Measurements from ENCODE around the gene SH3GLB2.

The SH3GLB2 gene

DNA sequence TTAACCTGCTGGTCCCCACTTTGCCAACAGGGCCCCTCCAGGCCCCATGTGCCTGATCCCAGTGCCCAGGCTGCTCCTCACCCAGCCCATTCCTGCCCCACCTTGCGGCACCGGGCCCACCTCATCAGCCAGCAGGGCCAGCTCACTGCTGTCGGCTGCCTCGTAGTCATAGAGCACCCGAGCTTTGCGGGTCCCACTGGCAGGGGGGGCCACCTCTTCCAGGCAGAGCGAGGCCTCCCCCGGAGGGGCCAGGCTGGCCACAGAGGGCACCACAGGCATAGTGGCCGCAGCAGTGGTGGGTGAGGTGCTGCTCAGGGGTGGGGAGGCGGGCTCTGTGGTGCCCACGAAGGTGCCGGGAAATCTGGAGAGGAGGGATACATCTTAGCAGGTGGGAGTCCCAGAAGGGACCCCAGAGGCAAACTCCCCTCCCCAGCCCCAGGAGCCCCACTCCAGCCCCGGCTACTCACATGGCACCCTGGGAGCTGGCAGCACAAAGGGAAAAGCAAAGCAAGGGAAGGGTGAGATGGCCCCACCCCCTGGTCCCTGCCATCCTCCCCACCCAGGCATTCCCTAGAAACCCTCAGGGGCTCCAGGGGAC is 19.0 kb downstream of the SH3GLB2 start:
- Histone ChIP-seq H3K4me3 (ENCODE audit: low read depth, low read length) (no peak overlapping the region), H3K36me3 (replicated peaks) (peaks cover 41% of the 10 kb centered on the region), H3K27ac (no peak overlapping the region), H3K27me3 (replicated peaks) (no peaks in the 10 kb centered on the region)
- DNase-seq = no peak
- TF ChIP-seq, protein P1, sequence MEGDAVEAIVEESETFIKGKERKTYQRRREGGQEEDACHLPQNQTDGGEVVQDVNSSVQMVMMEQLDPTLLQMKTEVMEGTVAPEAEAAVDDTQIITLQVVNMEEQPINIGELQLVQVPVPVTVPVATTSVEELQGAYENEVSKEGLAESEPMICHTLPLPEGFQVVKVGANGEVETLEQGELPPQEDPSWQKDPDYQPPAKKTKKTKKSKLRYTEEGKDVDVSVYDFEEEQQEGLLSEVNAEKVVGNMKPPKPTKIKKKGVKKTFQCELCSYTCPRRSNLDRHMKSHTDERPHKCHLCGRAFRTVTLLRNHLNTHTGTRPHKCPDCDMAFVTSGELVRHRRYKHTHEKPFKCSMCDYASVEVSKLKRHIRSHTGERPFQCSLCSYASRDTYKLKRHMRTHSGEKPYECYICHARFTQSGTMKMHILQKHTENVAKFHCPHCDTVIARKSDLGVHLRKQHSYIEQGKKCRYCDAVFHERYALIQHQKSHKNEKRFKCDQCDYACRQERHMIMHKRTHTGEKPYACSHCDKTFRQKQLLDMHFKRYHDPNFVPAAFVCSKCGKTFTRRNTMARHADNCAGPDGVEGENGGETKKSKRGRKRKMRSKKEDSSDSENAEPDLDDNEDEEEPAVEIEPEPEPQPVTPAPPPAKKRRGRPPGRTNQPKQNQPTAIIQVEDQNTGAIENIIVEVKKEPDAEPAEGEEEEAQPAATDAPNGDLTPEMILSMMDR (IDR thresholded peaks at IDR 0.05; ENCODE audit: low read depth, low read length, missing control alignments) = no peak
- in situ Hi-C loops (cut with HindIII; ENCODE audit: low pct_ligation_motif_present, low sequenced_read_pairs) = no loop called here

DNA sequence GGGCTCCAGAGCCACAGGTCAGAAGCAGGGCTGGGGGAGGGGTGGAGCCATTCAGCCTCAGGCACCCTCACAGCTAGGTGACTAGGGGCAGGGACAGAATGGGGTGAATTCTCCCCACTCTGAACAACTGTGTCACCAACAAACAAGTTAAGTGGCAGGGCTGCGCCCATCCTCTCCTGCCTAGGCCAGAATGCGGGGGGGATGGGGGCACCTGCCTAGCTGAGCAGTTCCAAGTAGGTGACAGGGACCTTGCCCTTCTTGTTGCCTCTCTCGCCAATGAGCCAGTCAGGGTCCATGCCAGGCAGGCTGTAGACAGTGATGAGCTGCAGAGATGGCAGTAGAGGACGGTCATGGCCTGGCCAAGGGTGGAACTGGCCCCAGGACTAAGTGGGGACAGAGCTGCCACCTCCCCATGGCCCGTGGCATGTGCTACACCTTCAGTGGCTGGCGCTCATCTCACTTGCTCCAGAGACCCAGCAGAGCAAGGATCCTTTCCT is 19.6 kb downstream of the SH3GLB2 start:
- no peak for DNase-seq
- TF ChIP-seq, protein P1 (IDR thresholded peaks at IDR 0.05; ENCODE audit: low read depth, low read length, missing control alignments) = no peak
- Histone ChIP-seq H3K27me3 (replicated peaks) (no peaks in the 10 kb centered on the region), H3K36me3 (replicated peaks) (peaks cover 41% of the 10 kb centered on the region), H3K27ac (no peak overlapping the region), H3K4me3 (ENCODE audit: low read depth, low read length) (no peak overlapping the region)
- in situ Hi-C loops (cut with HindIII; ENCODE audit: low pct_ligation_motif_present, low sequenced_read_pairs) = no loop called here

DNA sequence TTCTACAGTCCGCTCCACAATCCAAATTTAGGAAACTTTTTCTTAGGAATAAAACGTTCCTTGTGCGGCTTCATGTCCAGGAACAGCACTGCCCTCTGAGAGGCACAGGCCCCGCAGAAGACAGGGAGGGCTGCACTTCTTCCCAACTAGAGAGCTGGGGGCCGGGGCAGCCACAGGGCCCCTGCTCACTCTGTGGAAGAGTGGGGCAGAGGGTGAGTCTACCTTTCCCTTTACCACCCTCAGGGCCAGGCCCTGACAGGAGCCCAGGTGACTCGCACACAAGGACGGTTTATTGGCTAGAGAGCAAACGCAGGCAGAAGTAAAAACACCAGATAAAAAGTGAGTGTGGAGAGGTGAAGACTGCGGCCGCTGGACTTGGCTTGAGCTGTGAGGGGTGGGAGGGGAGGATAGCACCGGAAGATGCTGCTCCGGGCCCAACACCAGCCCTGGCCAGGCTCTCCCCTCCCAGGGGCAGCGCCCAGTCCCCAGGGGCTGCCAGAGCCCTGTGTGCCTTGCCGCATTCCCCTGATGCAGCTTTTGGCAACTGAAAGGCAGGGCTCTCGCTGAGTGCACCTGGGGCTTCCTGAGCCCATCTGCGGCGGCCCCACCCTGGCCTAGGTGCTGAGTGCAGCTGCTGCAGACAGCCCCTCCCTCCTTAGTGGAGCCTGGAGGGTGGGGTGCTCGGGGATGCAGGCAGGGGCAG is 20.2 kb downstream of the SH3GLB2 start:
- in situ Hi-C loops (cut with HindIII; ENCODE audit: low pct_ligation_motif_present, low sequenced_read_pairs) = no loop called here
- TF ChIP-seq, protein P1 (IDR thresholded peaks at IDR 0.05; ENCODE audit: low read depth, low read length, missing control alignments) = no peak
- Histone ChIP-seq H3K36me3 (replicated peaks) (peaks cover 45% of the 10 kb centered on the region), H3K27me3 (replicated peaks) (no peaks in the 10 kb centered on the region), H3K27ac (no peak overlapping the region), H3K4me3 (ENCODE audit: low read depth, low read length) (no peak overlapping the region)
- DNase-seq = no peak

DNA sequence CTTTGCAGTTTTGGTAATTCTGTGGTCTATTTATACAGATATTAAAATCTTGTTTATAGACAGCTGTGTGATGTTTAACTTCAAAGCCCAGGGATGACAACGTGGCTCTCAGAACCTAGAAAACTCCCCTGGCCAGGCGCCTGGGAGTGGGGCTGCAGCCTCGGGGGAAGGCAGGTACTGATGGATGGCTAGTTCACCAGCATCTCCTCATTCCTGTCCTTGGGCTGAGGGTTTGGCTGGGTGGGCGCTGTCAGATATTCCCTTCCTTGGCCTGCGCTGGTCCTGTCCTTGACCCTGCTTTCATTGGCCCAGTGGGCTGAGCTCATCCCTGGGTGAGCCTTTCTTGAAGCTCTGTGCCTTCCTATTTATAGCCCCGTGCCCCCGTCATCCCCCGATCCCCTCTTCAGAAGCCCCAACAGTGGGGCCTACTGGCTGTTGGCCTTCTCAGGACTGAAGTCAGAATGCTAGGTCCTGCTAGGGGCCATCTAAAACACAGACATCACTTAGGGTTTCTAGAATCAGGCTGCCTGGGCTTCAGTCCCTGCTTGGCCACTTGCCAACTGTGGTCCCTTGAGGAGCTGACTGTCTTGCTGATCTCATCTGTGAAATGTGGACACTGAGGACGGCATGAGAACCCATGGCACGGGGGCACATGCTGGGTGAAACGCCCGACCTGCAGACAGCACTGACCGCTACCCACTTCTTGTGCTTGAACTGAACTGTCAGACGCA is 20.9 kb downstream of the SH3GLB2 start:
- Histone ChIP-seq H3K27ac (no peak overlapping the region), H3K36me3 (replicated peaks) (peaks cover 45% of the 10 kb centered on the region), H3K27me3 (replicated peaks) (no peaks in the 10 kb centered on the region), H3K4me3 (ENCODE audit: low read depth, low read length) (no peak overlapping the region)
- TF ChIP-seq, protein P1 (IDR thresholded peaks at IDR 0.05; ENCODE audit: low read depth, low read length, missing control alignments) = no peak
- DNase-seq = no peak
- in situ Hi-C loops (cut with HindIII; ENCODE audit: low pct_ligation_motif_present, low sequenced_read_pairs) = no loop called here

DNA sequence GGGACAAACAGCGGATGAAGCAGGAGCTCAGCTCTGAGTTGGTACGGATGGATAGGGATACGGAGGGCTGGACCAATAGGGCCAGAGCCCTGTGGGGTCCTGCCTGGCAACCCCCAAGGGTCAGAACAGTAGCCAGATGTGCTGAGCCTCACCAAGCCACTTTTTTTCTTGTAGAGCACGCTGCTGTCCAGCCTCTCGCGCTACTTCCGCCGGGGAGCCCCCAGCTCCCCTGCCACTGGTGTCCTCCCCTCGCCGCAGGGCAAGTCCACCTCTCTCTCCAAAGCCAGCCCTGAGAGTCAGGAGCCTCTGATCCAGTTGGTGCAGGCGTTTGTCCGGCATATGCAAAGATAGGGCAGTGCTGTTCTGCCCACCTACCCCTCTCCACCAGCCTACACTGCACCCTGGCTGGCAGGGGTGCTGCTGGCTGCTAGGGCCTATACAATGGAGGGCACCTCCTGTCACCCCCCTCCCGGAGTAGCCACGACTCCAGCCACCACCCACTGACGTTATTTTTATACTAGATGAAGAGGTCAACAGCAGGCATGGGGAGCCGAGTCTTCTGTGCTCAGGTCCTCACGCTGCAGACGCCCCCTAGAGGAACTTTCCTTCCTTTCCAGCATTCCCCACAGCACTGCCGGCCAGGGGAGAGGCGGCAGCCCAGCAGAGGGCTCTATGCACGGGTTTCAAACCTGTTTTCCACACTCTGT is 21.6 kb downstream of the SH3GLB2 start:
- TF ChIP-seq, protein P1 (IDR thresholded peaks at IDR 0.05; ENCODE audit: low read depth, low read length, missing control alignments) = peak; percentile 97
- no peaks in the 10 kb centered on the region for H3K27me3 ChIP-seq (replicated peaks)
- H3K4me3 ChIP-seq (ENCODE audit: low read depth, low read length) = no peak overlapping the region
- H3K36me3 ChIP-seq (replicated peaks) = peaks cover 46% of the 10 kb centered on the region
- no peak overlapping the region for H3K27ac ChIP-seq
- in situ Hi-C loops (cut with HindIII; ENCODE audit: low pct_ligation_motif_present, low sequenced_read_pairs) = no loop called here
- DNase-seq = peak; percentile 71
